HG03025 (cell line): ENCODE measurements around the gene CHCHD10.
"Not testable (repeated sequence)": the region's sequence is repeated elsewhere in the genome, so short reads cannot be mapped to it uniquely, and the experiment has no call there.

Experiments
- ATAC-seq: cut with Tn5 transposase; IDR thresholded peaks from one replicate; pipeline ENCODE4 v1.9.1; 2021; ENCODE audit warnings: mild to moderate bottlenecking, moderate library complexity; ENCODE audit not compliant: unreplicated experiment, low FRiP score

CHCHD10 gene

GRCh38 chr22:23751441-23751996 lies 16.3 kb downstream of the CHCHD10 start:
- no peak for ATAC-seq

- ATAC-seq, result no peak
These were observed 16.9 kb downstream of the CHCHD10 start, which contains the start of gene ZNF70 for GRCh38 chr22:23750714-23751440. TSS of gene ZNF70 (minus strand) at chr22:23751112. CDS start at chr22:23745140, 5,972 bp downstream.

- no peak for ATAC-seq
These were observed 17.4 kb downstream of the CHCHD10 start for GRCh38 chr22:23750367-23750713.

GRCh38 chr22:23749841-23750301 lies 17.9 kb downstream of the CHCHD10 start:
- no peak for ATAC-seq

DNA sequence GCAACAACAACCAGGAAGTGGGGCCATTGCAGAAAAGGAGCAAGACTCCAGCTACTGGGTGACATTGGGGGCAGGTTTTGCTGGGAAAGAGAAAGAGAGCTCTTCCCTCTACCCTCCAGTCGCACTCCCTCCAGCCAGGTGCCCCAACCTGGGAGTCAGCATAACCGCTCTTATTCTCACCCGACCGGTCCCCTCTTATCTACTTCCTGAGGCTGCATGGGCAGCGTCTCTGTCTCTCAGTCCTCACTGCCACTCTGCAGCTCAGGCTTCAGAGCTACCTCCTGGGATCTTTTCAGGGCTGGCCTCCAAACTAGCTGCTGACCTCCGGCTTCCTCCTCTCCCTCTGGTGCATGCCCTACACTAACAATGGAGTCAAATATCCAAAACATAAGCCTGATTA lies 22.0 kb downstream of the CHCHD10 start:
- no peak for ATAC-seq

DNA sequence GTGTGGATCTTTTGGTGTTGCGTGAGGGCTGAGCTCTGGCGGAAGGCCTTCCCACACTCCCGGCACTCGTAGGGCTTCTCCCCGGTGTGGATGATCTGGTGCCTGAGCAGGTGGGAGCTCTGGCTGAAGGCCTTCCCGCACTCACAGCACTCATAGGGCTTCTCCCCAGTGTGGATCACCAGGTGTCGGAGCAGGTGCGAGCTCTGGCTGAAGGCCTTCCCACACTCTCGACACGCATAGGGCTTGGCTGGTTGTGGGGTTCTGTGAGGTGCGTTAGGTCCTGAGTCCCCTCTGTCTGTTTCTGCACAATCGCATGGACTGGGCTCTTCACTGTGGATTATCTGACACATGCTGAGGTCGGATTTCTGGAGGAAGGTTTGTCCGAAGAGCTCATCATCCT lies 23.3 kb downstream of the CHCHD10 start:
- no peak for ATAC-seq

DNA sequence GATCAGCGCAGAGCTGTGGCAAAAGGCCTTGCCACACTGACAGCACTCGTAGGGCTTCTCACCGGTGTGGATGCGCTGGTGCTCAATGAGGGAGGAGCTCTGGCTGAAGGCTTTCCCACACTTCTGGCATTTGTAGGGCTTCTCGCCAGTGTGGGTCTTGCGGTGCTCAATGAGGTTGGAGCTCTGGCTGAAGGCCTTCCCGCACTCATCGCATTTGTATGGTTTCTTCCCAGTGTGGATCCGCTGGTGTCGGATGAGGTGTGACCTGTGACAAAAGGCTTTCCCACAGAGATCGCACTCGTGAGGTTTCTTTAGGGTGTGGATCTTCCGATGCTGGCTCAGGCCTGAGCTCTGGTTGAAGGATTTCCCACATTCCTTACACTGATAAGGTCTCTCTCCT lies 23.8 kb downstream of the CHCHD10 start:
- no peak for ATAC-seq

- ATAC-seq, result no peak
These were observed 24.5 kb downstream of the CHCHD10 start for GRCh38 chr22:23743303-23743705.

- ATAC-seq, result no peak
These were observed 25.1 kb downstream of the CHCHD10 start for GRCh38 chr22:23742505-23743264.

GRCh38 chr22:23737696-23738095 lies 30.1 kb downstream of the CHCHD10 start:
- ATAC-seq, result no peak

GRCh38 chr22:23728108-23728507 lies 39.7 kb downstream of the CHCHD10 start:
- not testable (repeated sequence) for ATAC-seq

- ATAC-seq, result no peak
These were observed 45.0 kb downstream of the CHCHD10 start for GRCh38 chr22:23722724-23723123.

DNA sequence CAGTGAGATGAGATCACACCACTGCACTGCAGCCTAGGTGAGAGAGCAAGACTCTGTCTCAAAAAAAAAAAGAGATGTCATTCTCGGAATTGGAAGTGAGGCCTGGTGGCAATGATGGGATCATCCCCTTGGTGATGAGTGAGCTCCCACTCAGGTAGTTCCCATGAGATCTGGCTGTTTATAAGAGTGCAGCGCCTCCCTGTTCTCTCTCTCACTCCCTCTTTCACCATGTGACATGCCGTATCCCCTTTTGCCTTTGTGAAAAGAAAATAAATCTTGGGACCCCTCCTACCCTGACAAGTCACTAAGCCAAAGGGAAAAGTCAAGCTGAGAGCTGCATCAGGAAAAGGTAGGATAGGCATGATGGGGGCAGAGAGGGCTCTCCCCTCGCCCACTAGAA lies 45.6 kb downstream of the CHCHD10 start:
- ATAC-seq, result no peak

DNA sequence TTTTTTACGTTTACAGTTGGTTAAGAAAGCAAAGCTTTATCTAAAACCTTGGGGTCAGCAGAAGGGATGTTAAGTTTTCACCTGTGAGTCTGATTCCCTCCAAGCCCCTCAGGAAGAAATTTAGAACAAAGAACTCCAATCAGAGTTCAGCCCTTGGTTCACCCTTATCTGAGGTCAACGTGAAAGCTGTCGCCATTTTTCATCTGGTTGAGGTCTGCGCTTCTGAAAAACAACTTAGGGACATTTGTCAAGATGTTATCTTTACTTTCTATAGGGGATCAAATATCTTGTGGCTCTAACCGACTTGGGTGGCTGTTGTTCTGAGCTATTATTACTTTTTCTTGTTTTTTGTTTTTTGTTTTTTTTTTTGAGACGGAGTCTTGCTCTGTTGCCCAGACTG lies 46.9 kb downstream of the CHCHD10 start:
- ATAC-seq, result no peak

- no peak for ATAC-seq
These were observed 49.2 kb downstream of the CHCHD10 start for GRCh38 chr22:23718371-23719165.

- ATAC-seq, result no peak
These were observed 50.7 kb downstream of the CHCHD10 start for GRCh38 chr22:23716811-23717801.
